Keratinocyte (primary cell): Measurements from ENCODE around the gene CACNA2D1.
"Not testable (repeated sequence)": the region's sequence is repeated elsewhere in the genome, so short reads cannot be mapped to it uniquely, and the experiment has no call there.

ENCODE experiments used
- CTCF ChIP-seq, 3 experiments: IDR thresholded peaks in 1 of 3; conservative IDR thresholded peaks in 1 of 3; optimal IDR thresholded peaks in 1 of 3; 2 replicates in 2 of 3; 3 replicates in 1 of 3; pipeline versions ENCODE3 to v1.5.1; 2011; ENCODE audit warnings: low read length in 3 of 3, mild to moderate bottlenecking in 3 of 3, moderate library complexity in 2 of 3, control low read depth in 1 of 3, inconsistent platforms in 1 of 3; ENCODE audit not compliant: insufficient read depth in 2 of 3; ENCODE audit errors: extremely low read depth in 1 of 3
- EZH2 ChIP-seq: IDR thresholded peaks from one replicate; pipeline ENCODE4 v1.6.1; 2012; ENCODE audit warnings: inconsistent platforms, mild to moderate bottlenecking, low read length, moderate library complexity

- not testable (repeated sequence) for TF ChIP-seq CTCF (optimal IDR thresholded peaks at IDR 0.05 in 1 of 3, IDR thresholded peaks at IDR 0.05 in 1 of 3, conservative IDR thresholded peaks at IDR 0.05 in 1 of 3; ENCODE audit: extremely low read depth in 1 of 3, insufficient read depth in 2 of 3, low read length in 3 of 3); EZH2
Observed at GRCh38 chr7:82014574-82014973, 429.0 kb downstream of the CACNA2D1 start.
